ENCODE measurements around the gene NOP58.
A peak's percentile ranks its signal among the peaks of the same experiment; 100 is the strongest.
"Not testable (repeated sequence)": the region's sequence is repeated elsewhere in the genome, so short reads cannot be mapped to it uniquely, and the experiment has no call there.

Gene NOP58

DNA sequence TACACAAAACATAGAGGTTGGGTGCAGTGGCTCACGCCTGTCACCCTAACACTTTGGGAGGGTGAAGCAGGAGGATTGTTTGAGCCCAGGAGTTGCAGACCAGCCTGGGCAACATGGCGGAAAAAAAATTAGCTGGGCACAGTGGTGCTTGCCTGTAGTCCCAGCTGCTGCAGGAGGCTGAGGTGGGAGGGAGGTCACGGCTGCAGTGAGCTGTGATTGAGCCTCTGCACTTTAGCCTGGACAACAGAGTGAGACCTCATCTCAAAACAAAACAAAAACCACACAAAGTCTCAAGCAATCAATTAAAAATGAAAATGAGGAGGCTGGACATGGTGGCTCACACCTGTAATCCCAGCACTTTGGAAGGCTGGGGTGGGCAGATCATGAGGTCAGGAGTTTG, 4.9 kb downstream of the NOP58 start:
- no peak for TF ChIP-seq POLR2AphosphoS5 (IDR thresholded peaks at IDR 0.05; ENCODE audit: low read depth)
- TF ChIP-seq, protein P1, sequence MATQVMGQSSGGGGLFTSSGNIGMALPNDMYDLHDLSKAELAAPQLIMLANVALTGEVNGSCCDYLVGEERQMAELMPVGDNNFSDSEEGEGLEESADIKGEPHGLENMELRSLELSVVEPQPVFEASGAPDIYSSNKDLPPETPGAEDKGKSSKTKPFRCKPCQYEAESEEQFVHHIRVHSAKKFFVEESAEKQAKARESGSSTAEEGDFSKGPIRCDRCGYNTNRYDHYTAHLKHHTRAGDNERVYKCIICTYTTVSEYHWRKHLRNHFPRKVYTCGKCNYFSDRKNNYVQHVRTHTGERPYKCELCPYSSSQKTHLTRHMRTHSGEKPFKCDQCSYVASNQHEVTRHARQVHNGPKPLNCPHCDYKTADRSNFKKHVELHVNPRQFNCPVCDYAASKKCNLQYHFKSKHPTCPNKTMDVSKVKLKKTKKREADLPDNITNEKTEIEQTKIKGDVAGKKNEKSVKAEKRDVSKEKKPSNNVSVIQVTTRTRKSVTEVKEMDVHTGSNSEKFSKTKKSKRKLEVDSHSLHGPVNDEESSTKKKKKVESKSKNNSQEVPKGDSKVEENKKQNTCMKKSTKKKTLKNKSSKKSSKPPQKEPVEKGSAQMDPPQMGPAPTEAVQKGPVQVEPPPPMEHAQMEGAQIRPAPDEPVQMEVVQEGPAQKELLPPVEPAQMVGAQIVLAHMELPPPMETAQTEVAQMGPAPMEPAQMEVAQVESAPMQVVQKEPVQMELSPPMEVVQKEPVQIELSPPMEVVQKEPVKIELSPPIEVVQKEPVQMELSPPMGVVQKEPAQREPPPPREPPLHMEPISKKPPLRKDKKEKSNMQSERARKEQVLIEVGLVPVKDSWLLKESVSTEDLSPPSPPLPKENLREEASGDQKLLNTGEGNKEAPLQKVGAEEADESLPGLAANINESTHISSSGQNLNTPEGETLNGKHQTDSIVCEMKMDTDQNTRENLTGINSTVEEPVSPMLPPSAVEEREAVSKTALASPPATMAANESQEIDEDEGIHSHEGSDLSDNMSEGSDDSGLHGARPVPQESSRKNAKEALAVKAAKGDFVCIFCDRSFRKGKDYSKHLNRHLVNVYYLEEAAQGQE (IDR thresholded peaks at IDR 0.05; ENCODE audit: insufficient replicate concordance, low read depth), result no peak
- TF ChIP-seq, protein P2, sequence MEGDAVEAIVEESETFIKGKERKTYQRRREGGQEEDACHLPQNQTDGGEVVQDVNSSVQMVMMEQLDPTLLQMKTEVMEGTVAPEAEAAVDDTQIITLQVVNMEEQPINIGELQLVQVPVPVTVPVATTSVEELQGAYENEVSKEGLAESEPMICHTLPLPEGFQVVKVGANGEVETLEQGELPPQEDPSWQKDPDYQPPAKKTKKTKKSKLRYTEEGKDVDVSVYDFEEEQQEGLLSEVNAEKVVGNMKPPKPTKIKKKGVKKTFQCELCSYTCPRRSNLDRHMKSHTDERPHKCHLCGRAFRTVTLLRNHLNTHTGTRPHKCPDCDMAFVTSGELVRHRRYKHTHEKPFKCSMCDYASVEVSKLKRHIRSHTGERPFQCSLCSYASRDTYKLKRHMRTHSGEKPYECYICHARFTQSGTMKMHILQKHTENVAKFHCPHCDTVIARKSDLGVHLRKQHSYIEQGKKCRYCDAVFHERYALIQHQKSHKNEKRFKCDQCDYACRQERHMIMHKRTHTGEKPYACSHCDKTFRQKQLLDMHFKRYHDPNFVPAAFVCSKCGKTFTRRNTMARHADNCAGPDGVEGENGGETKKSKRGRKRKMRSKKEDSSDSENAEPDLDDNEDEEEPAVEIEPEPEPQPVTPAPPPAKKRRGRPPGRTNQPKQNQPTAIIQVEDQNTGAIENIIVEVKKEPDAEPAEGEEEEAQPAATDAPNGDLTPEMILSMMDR (IDR thresholded peaks at IDR 0.05; ENCODE audit: insufficient read depth, low read length), result no peak
- no peak for TF ChIP-seq SPI1 (IDR thresholded peaks at IDR 0.05; ENCODE audit: borderline replicate concordance, low read depth)
- Histone ChIP-seq H3K27me3 (ENCODE audit: insufficient read depth, poor library complexity, severe bottlenecking) (no peaks in the 10 kb centered on the region), H3K27ac (replicated peaks) (no peak overlapping the region; the same call in 1 of the 2 replicates), H3K4me3 (replicated peaks; ENCODE audit: insufficient read depth, low read length) (no peak overlapping the region)
- DNase-seq (ENCODE audit: low read depth in 1 of 2, low spot score in 1 of 2), result no peak

GRCh38 chr2:202276078-202276720, 10.6 kb downstream of the NOP58 start:
- not testable (repeated sequence) for H3K27me3 ChIP-seq (ENCODE audit: insufficient read depth, poor library complexity, severe bottlenecking); H3K4me3 ChIP-seq (replicated peaks; ENCODE audit: insufficient read depth, low read length); H3K27ac ChIP-seq (replicated peaks)
- DNase-seq (ENCODE audit: low read depth in 1 of 2, low spot score in 1 of 2), result peak in 1 of 2 experiments; percentile 4

GRCh38 chr2:202278036-202278760, 12.6 kb downstream of the NOP58 start:
- Histone ChIP-seq H3K27ac (replicated peaks) (no peak overlapping the region), H3K27me3 (ENCODE audit: insufficient read depth, poor library complexity, severe bottlenecking) (no peaks in the 10 kb centered on the region), H3K4me3 (replicated peaks; ENCODE audit: insufficient read depth, low read length) (no peak overlapping the region)
- DNase-seq (ENCODE audit: low read depth in 1 of 2, low spot score in 1 of 2), result no peak
- TF ChIP-seq GABPA (IDR thresholded peaks at IDR 0.05; ENCODE audit: low read depth) (no peak), SPI1 (IDR thresholded peaks at IDR 0.05; ENCODE audit: borderline replicate concordance, low read depth) (no peak), POLR2AphosphoS5 (IDR thresholded peaks at IDR 0.05; ENCODE audit: low read depth) (no peak)
- TF ChIP-seq, protein P1 (IDR thresholded peaks at IDR 0.05; ENCODE audit: insufficient replicate concordance, low read depth), result no peak
- TF ChIP-seq, protein P2 (IDR thresholded peaks at IDR 0.05; ENCODE audit: insufficient read depth, low read length), result no peak

- DNase-seq (ENCODE audit: low read depth in 1 of 2, low spot score in 1 of 2), result no peak
- no peak for TF ChIP-seq GABPA (IDR thresholded peaks at IDR 0.05; ENCODE audit: low read depth)
- TF ChIP-seq, protein P1 (IDR thresholded peaks at IDR 0.05; ENCODE audit: insufficient replicate concordance, low read depth), result peak; percentile 44
- no peaks in the 10 kb centered on the region for H3K27me3 ChIP-seq (ENCODE audit: insufficient read depth, poor library complexity, severe bottlenecking)
- no peak overlapping the region for H3K4me3 ChIP-seq (replicated peaks; ENCODE audit: insufficient read depth, low read length)
- no peak overlapping the region for H3K27ac ChIP-seq (replicated peaks)
These were observed 13.4 kb downstream of the NOP58 start for GRCh38 chr2:202278944-202279343.

All from HL-60 (cell line).